IMR-90 (cell line): Measurements from ENCODE around the gene TTLL7.

Experiments
- CEBPB ChIP-seq: IDR thresholded peaks from 2 replicates; pipeline ENCODE4 v1.6.1; 2012; ENCODE audit warnings: low read depth, low read length, improper control_type of control experiment
- MAZ ChIP-seq: IDR thresholded peaks from 2 replicates; pipeline ENCODE4 v1.6.1; 2012; ENCODE audit warnings: low read depth, mild to moderate bottlenecking, low read length, improper control_type of control experiment, moderate library complexity, borderline replicate concordance
- TF ChIP-seq, protein P1 (sequence below): conservative IDR thresholded peaks from 2 replicates; pipeline ENCODE4 v1.5.1; 2012; ENCODE audit warnings: mild to moderate bottlenecking, low read depth, low read length, improper control_type of control experiment

GRCh38 chr1:83920320-83920719, 78.6 kb downstream of the TTLL7 start:
- TF ChIP-seq, protein P1, sequence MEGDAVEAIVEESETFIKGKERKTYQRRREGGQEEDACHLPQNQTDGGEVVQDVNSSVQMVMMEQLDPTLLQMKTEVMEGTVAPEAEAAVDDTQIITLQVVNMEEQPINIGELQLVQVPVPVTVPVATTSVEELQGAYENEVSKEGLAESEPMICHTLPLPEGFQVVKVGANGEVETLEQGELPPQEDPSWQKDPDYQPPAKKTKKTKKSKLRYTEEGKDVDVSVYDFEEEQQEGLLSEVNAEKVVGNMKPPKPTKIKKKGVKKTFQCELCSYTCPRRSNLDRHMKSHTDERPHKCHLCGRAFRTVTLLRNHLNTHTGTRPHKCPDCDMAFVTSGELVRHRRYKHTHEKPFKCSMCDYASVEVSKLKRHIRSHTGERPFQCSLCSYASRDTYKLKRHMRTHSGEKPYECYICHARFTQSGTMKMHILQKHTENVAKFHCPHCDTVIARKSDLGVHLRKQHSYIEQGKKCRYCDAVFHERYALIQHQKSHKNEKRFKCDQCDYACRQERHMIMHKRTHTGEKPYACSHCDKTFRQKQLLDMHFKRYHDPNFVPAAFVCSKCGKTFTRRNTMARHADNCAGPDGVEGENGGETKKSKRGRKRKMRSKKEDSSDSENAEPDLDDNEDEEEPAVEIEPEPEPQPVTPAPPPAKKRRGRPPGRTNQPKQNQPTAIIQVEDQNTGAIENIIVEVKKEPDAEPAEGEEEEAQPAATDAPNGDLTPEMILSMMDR = no peak
- no peak for TF ChIP-seq CEBPB
- no peak for TF ChIP-seq MAZ
